ENCODE data around the gene GPR52.

DNA sequence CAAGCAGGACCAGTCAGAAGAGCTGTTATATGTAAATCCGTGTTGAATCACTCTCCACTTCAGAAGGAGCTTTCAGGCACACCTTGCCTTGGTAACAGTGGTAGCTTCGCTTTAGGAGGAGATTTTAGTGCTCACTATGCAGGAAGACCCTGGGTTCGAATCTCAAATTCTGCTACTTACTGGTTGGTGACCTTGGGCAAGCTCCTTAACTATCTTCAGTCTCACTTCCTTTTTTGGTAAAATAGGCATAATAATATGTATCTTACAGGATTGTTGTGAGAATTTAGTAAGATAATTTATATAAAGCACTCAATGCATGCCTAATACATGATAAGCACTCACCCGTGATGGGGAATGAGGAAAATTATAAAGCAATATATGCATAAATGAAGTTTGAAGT lies 46.7 kb upstream of the GPR52 start:
- TF ChIP-seq RAD21 (conservative IDR thresholded peaks at IDR 0.05), result no peak
- no peak for TF ChIP-seq POLR2AphosphoS5 (IDR thresholded peaks at IDR 0.05)
- no peak for TF ChIP-seq EP300 (conservative IDR thresholded peaks at IDR 0.05; ENCODE audit: poor library complexity, severe bottlenecking)
- TF ChIP-seq, protein P1, sequence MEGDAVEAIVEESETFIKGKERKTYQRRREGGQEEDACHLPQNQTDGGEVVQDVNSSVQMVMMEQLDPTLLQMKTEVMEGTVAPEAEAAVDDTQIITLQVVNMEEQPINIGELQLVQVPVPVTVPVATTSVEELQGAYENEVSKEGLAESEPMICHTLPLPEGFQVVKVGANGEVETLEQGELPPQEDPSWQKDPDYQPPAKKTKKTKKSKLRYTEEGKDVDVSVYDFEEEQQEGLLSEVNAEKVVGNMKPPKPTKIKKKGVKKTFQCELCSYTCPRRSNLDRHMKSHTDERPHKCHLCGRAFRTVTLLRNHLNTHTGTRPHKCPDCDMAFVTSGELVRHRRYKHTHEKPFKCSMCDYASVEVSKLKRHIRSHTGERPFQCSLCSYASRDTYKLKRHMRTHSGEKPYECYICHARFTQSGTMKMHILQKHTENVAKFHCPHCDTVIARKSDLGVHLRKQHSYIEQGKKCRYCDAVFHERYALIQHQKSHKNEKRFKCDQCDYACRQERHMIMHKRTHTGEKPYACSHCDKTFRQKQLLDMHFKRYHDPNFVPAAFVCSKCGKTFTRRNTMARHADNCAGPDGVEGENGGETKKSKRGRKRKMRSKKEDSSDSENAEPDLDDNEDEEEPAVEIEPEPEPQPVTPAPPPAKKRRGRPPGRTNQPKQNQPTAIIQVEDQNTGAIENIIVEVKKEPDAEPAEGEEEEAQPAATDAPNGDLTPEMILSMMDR (IDR thresholded peaks at IDR 0.05; ENCODE audit: poor library complexity, severe bottlenecking), result no peak
- TF ChIP-seq MXI1 (conservative IDR thresholded peaks at IDR 0.05; ENCODE audit: poor library complexity, severe bottlenecking), result no peak
- TF ChIP-seq EZH2 (IDR thresholded peaks at IDR 0.05; ENCODE audit: borderline replicate concordance, insufficient read depth, low read length, poor library complexity, severe bottlenecking), result no peak
- no peak for TF ChIP-seq SMC3 (conservative IDR thresholded peaks at IDR 0.05; ENCODE audit: poor library complexity)
- no peak for TF ChIP-seq REST (IDR thresholded peaks at IDR 0.05; ENCODE audit: borderline replicate concordance)

All from neural cell (in vitro differentiated cells).